Astrocyte of the spinal cord (primary cell): ENCODE results near the gene C2orf66.
A peak's percentile ranks its signal among the peaks of the same experiment; 100 is the strongest.

Experiments used
- DNase-seq: peaks from one replicate; pipeline ENCODE4 v3.0.0; 2011; ENCODE audit warnings: low read depth, low spot score
- H3K4me3 ChIP-seq: 2 replicates; pipeline ENCODE4 v1.5.1; 2011; ENCODE audit warnings: low read depth, mild to moderate bottlenecking, low read length, moderate library complexity
- in situ Hi-C: cut with HindIII; loops from 2 replicates; pipeline ENCODE4 v1.10.0; 2017; ENCODE audit warnings: low sequenced_read_pairs
- TF ChIP-seq, protein P1 (sequence below): IDR thresholded peaks from 2 replicates; pipeline ENCODE4 v1.5.1; 2012; ENCODE audit warnings: low read depth, mild to moderate bottlenecking, low read length, inconsistent platforms

Gene C2orf66

DNA sequence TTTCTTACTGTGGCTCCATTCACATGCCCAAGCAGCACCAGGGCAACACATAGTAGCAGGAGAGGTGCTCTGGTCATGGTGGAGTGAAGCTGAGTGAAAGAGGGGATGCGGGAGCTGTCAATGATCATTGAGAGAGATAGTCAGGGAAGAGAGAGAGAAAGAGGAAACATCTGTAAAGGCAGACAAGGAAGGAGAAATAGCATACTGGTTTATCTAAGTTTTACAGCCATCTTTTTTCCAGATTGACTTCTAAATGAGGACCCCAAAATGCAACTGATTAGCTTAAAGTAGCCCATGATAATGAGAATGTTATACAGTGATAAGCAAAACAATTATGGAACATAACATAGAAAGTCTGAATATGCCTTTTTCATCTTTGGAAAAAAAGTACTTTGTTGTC is at the start of gene C2orf66:
Gene C2orf66, minus strand, starts transcription at position 96 of the 400 bp plus-strand sequence. Its CDS starts 19 bp downstream, at position 77.
- TF ChIP-seq, protein P1, sequence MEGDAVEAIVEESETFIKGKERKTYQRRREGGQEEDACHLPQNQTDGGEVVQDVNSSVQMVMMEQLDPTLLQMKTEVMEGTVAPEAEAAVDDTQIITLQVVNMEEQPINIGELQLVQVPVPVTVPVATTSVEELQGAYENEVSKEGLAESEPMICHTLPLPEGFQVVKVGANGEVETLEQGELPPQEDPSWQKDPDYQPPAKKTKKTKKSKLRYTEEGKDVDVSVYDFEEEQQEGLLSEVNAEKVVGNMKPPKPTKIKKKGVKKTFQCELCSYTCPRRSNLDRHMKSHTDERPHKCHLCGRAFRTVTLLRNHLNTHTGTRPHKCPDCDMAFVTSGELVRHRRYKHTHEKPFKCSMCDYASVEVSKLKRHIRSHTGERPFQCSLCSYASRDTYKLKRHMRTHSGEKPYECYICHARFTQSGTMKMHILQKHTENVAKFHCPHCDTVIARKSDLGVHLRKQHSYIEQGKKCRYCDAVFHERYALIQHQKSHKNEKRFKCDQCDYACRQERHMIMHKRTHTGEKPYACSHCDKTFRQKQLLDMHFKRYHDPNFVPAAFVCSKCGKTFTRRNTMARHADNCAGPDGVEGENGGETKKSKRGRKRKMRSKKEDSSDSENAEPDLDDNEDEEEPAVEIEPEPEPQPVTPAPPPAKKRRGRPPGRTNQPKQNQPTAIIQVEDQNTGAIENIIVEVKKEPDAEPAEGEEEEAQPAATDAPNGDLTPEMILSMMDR: no peak
- no peak within 1 kb of the TSS for H3K4me3 ChIP-seq
- in situ Hi-C loops: no loop called here
- DNase-seq: no peak

DNA sequence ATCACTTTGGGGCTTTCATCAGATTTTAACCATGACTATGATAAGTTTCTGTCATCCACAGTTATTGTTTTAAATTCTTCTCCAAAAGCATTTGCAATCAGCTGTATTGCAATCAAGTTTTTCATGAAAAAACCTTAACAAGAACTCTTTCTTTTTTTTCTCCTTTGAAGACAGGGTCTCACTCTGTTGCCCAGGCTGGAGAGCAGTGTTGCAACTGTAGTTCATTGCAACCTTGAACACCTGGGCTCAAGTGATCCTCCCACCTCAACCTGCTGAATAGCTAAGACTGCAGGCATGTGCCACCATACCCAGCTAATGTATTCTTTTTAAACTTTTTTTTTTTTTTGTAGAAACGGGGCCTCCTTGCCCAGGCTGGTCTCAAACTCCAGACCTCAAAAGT is 45.5 kb upstream of the C2orf66 start:
- no peak overlapping the region for H3K4me3 ChIP-seq
- TF ChIP-seq, protein P1: no peak
- DNase-seq: no peak
- in situ Hi-C loops: no loop called here

DNA sequence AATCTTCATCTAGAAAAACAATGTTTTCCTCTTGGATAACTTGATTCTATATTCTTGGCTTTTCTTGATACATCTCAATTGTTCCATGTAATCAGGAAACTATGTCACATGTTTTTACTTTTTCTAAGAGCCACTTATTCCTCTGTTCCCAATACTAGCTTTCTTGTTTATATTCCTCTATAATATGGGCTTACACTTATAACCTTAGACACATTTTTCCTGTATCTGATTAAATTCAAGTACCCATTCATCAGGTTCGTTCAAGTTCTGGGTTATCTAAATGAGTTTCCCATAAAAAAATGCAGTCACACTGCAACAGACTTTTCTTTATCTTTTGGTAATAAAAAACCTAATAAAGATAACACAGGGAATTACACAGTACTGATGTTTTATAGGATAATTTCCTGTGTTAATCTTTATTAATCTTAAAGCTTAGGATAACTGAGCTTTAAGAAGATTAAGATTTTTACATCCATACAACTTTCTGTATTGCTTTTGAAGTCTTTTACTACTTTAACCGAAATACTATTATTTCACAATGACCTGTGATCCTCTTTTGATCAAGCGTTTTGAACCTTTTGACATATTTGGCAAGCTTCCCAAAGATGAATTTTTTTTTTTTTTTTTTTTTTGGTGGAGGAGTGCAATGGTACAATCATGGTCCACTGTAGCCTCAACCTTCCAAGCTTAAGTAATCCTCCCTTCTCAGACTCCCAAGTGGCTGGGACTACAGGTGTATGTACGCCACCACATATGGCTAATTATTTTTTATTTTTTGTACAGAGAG is 44.3 kb upstream of the C2orf66 start:
- DNase-seq: no peak
- in situ Hi-C loops: no loop called here
- TF ChIP-seq, protein P1: no peak
- no peak overlapping the region for H3K4me3 ChIP-seq

DNA sequence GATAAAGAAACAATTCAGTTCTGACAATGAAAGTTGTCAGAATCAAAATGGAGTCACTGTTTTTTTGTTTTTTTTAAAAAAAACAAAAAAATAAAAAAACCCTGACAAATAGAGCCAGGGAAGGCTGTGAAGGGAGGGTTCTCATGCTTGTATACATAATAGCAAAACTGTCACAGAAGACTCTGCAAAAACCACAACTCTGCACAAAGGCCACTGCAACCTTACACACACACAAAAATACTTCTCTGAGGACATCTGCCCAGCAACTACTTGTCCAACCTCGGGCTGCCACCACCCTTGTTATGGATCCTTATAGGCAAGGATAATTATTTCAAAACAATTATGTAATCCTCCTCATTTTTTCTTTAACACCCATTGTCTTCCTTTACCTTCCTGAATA is 41.9 kb upstream of the C2orf66 start:
- in situ Hi-C loops: no loop called here
- TF ChIP-seq, protein P1: no peak
- no peak overlapping the region for H3K4me3 ChIP-seq
- DNase-seq: no peak

- H3K4me3 ChIP-seq: no peak overlapping the region
- TF ChIP-seq, protein P1: peak; percentile 59
- DNase-seq: peak; percentile 43
- in situ Hi-C loops: no loop called here
These were observed 40.7 kb upstream of the C2orf66 start for GRCh38 chr2:196849895-196850294.

- in situ Hi-C loops: no loop called here
- no peak overlapping the region for H3K4me3 ChIP-seq
- DNase-seq: no peak
- TF ChIP-seq, protein P1: no peak
These were observed 37.1 kb upstream of the C2orf66 start for GRCh38 chr2:196846295-196846694.
